RKO (cell line): Measurements from ENCODE around the gene MON2.
A peak's percentile ranks its signal among the peaks of the same experiment; 100 is the strongest.
"Not testable (repeated sequence)": the region's sequence is repeated elsewhere in the genome, so short reads cannot be mapped to it uniquely, and the experiment has no call there.

Experiments
- DNase-seq: peaks from one replicate; pipeline ENCODE4 v3.0.0-alpha.2; 2016; ENCODE audit warnings: low spot score

The MON2 gene

GRCh38 chr12:62552906-62553556 is 86.4 kb downstream of the MON2 start:
- no peak for DNase-seq

- not testable (repeated sequence) for DNase-seq
These were observed 92.7 kb downstream of the MON2 start for GRCh38 chr12:62559366-62559765.

- no peak for DNase-seq
These were observed 96.2 kb downstream of the MON2 start for GRCh38 chr12:62562846-62563245.

GRCh38 chr12:62575036-62575435 is 108.4 kb downstream of the MON2 start:
- no peak for DNase-seq

- no peak for DNase-seq
These were observed 109.9 kb downstream of the MON2 start for GRCh38 chr12:62576503-62576902.

- DNase-seq: no peak
These were observed 112.1 kb downstream of the MON2 start for GRCh38 chr12:62578726-62579125.

GRCh38 chr12:62581288-62582064 is 114.8 kb downstream of the MON2 start:
- DNase-seq: peak; percentile 80

GRCh38 chr12:62582065-62582366 is 115.4 kb downstream of the MON2 start:
- no peak for DNase-seq

GRCh38 chr12:62584619-62585018 is 118.0 kb downstream of the MON2 start:
- DNase-seq: no peak

GRCh38 chr12:62586850-62587249 is 120.2 kb downstream of the MON2 start:
- DNase-seq: no peak

- DNase-seq: no peak
These were observed 122.3 kb downstream of the MON2 start for GRCh38 chr12:62588916-62589315.

GRCh38 chr12:62597253-62597652 is 130.6 kb downstream of the MON2 start:
- no peak for DNase-seq

GRCh38 chr12:62598846-62599245 is 132.2 kb downstream of the MON2 start:
- DNase-seq: no peak

GRCh38 chr12:62599854-62600437 is 133.3 kb downstream of the MON2 start:
- peak; percentile 50 for DNase-seq

GRCh38 chr12:62601765-62602164 is 135.1 kb downstream of the MON2 start:
- DNase-seq: peak; percentile 35

- peak; percentile 94 for DNase-seq
These were observed 135.8 kb downstream of the MON2 start for GRCh38 chr12:62602255-62603060.

GRCh38 chr12:62603061-62603810 is 136.6 kb downstream of the MON2 start:
- peak; percentile 87 for DNase-seq

GRCh38 chr12:62603811-62604098 is 137.1 kb downstream of the MON2 start:
- DNase-seq: no peak

- no peak for DNase-seq
These were observed 137.7 kb downstream of the MON2 start for GRCh38 chr12:62604373-62604772.

- peak; percentile 61 for DNase-seq
These were observed 138.2 kb downstream of the MON2 start for GRCh38 chr12:62604871-62605270.

GRCh38 chr12:62605981-62606380 is 139.4 kb downstream of the MON2 start:
- no peak for DNase-seq

GRCh38 chr12:62606654-62607053 is 140.0 kb downstream of the MON2 start:
- peak; percentile 51 for DNase-seq
